HG03095 (cell line): ENCODE measurements around the gene RAB30.
"Not testable (repeated sequence)": the region's sequence is repeated elsewhere in the genome, so short reads cannot be mapped to it uniquely, and the experiment has no call there.

Experiments
- ATAC-seq: cut with Tn5 transposase; IDR thresholded peaks from one replicate; pipeline ENCODE4 v1.9.1; 2021; ENCODE audit warnings: moderate library complexity; ENCODE audit not compliant: unreplicated experiment

The RAB30 gene

GRCh38 chr11:83011333-83012167 is 60.1 kb downstream of the RAB30 start:
- no peak for ATAC-seq

DNA sequence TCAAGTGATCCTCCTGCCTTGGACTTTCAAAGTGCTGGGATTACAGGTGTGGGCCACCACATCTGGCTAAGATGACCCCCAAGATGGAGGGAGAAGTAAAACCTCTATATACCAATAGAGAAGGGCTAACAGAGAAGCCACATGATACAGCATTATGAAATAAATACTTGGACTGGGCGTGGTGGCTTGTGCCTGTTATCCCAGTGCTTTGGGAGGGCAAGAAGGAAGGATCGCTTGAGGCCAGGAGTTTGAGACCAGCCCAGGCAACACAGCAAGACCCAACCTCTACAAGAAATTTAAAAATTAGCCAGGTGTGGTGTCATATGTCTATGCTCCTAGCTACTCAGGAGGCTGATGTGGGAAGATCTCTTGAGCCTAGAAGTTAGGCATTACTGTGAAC is 61.7 kb downstream of the RAB30 start:
- ATAC-seq: no peak

GRCh38 chr11:83009136-83009535 is 62.6 kb downstream of the RAB30 start:
- ATAC-seq: not testable (repeated sequence)

- ATAC-seq: no peak
These were observed 63.1 kb downstream of the RAB30 start for GRCh38 chr11:83008581-83008923.

GRCh38 chr11:83007909-83008580 is 63.7 kb downstream of the RAB30 start:
- no peak for ATAC-seq

DNA sequence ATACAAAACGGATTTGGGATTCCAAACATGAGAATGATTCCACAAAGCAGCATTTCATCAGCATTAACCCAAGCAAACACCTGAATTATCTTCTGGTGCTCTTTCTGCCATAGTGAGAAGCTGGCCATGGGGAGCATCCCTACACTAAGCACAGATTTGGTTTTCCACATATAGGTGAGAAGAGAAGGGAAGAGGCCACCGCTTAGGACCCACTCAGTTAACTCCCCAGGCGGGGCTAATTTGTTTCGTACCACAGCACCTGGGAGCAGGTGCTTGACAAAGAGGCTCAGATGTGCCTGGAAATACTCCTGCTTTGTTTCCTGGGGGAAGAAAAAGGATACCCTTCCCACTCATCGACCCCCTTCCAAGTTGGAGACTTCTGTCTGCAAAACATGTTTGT is 64.2 kb downstream of the RAB30 start:
- no peak for ATAC-seq

DNA sequence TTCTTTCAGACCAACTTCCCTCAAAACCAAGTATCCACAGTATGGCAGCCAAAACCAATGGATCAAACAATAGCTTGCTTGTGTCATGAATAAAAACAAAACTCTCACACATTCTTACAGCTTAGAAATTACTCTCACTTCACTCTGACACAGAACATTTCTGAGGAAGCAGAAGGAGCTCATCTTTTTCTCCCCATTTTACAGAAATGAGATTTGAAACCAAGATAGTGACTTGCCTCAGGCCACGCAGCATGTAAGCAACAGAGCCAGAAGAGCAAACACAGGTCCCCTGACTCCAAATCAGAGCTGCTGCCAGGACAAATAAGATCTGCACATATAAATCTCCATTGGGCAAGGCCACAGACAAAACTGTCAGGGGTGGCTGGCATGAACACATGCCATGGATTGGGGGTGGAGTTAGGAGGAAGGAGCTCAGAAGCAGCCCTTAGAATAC is 64.8 kb downstream of the RAB30 start:
- ATAC-seq: peak; percentile 86

- ATAC-seq: no peak
These were observed 66.7 kb downstream of the RAB30 start for GRCh38 chr11:83004746-83005556.

GRCh38 chr11:83002522-83002921 is 69.2 kb downstream of the RAB30 start:
- ATAC-seq: no peak

DNA sequence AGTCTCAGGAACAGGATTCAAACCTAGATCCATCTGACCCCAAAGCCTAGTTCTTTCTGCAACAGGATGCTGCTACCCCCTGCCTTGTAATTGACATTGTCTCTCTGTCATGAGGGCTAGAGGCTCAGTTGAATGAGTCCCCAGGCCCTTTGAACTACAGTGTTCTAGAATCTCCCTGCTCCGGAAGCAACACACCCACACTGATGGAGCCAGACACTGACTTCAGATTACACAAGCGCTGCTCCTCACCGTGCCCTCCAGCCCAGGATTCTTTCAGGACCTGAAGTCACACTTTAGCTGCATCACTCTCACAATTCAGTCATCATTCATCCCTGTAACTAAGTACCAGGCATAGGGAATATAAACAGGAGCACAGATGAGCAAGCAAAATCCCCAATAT is 69.6 kb downstream of the RAB30 start:
- no peak for ATAC-seq

- no peak for ATAC-seq
These were observed 71.3 kb downstream of the RAB30 start for GRCh38 chr11:83000381-83000780.

- no peak for ATAC-seq
These were observed 72.5 kb downstream of the RAB30 start for GRCh38 chr11:82999232-82999631.

DNA sequence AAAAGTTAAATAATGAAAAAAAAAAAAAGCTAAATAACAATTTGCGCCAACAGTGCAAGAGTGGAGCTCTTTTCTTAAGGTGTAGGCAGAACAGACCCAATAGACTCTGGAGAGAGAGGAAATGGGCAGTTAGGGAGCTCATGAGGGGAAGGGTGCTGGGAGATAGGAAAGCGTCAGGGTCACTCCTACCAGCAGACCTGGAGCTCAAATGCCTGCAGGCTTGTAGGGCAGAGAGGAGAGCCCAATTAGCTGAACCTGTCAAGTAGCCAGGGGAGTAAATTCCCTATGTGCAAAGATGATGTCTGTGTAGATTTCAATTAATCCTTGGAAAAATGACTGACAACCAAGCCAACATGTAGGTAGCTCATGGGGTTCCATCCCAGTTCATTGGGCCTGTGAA is 73.0 kb downstream of the RAB30 start:
- ATAC-seq: no peak

- peak; percentile 83 for ATAC-seq
These were observed 74.6 kb downstream of the RAB30 start for GRCh38 chr11:82996966-82997606.

- peak; percentile 38 for ATAC-seq
These were observed 75.8 kb downstream of the RAB30 start for GRCh38 chr11:82995754-82996398.

- no peak for ATAC-seq
These were observed 76.5 kb downstream of the RAB30 start for GRCh38 chr11:82995235-82995634.

DNA sequence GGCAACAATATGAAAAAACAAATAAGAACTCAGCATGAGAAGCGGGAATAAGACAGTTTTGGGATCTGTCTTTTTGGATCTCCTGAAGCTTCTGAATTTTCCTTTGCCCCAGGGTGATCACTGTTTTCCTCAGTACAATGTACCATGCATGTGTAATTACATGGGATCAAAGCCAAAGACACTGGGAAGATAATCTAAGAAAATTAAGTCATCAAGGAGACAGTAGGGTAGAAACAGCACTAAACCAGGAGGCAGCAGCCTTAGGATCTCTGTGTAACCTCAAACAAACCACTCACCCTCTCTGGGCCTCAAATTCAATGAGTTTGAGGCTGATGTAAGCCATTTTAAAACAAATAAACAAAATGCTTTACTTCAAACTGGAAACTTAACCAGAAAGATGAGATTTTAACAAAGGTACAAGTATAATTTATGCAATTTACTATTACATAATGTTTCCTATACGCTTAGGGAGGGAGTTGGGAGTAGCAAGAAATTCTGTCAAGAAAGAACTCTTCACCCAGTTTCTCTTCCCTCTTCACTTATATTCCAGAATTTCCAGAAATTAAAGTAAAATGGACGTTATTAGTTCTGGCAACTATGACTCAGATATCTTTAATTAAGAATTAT is 77.0 kb downstream of the RAB30 start:
- ATAC-seq: no peak

GRCh38 chr11:82992223-82992622 is 79.5 kb downstream of the RAB30 start:
- ATAC-seq: no peak

DNA sequence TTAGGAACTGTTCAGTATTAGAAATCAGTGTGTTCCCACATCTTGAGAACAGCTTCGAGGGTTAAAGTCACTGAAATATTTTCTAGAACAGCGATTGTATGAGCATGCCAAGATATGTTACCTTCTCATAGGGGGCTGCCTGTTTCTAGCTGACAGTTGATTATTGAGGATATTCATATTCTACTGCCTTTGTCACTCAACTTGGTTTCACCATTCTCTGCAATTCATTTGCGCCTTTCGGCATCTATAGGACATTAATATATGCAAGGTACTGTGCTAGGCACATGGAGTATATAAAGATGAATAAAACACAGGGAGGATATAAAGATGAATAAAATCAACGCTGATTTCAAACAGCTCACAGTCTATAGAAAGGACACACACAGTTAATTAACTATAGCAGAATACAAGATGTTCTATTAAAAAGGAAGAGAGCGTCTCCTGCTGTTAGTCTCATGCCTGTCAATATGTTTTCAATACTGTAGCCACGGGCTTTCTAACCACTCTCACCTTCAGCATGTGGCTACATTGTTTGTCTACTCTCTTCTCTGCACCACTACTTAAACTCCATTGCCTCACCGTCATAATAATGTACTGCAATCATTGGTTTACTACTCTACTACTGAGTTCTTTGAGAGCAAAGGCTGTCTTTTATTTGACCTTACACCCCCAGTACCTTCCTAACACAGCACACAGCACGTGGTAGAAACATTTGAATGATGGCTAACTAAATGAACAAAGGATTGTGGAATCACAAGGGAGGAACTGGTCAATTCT is 81.9 kb downstream of the RAB30 start:
- no peak for ATAC-seq
